GM18861 (cell line): ENCODE measurements around the gene MIA3.
A peak's percentile ranks its signal among the peaks of the same experiment; 100 is the strongest.
"Not testable (repeated sequence)": the region's sequence is repeated elsewhere in the genome, so short reads cannot be mapped to it uniquely, and the experiment has no call there.

Experiments
- ATAC-seq: cut with Tn5 transposase; IDR thresholded peaks from one replicate; pipeline ENCODE4 v1.9.1; 2021; ENCODE audit not compliant: unreplicated experiment

The MIA3 gene

DNA sequence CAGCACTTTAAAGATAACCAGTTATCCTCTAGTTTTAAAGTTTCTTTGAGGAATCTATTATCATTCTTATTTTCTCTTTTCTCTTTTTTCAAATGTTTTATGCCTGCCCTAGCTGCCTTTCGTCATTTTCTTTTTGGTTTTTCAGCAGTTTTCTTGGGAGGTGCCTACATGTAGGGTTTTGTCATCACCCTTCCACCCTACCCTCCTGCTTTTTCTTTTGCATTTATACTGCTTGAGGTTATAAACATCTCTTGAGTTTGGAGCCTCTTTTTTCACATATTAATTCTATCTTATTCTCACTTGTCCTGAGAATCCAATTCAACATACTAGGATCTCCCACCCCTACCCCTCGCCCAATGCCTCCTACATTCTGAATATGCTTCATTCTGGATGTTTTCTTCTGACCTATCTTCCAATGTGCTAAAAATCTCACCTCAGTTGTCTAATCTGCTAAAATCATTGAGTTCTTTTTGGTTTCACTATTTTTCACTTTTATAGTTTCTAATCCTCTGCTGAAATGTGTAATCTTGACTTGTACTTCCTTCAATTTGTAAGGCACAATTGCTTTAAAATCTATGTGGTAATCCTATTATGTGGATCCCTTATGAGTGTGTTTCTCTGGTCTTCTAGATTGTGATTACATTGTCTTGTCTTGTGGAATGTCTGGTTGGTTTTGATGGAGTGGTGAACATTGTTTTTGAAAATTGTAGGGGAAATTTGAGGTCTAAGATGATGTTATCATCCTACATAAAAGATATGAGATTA is 38.7 kb downstream of the MIA3 start:
- no peak for ATAC-seq

GRCh38 chr1:222657899-222658298 is 40.0 kb downstream of the MIA3 start:
- ATAC-seq: no peak

- ATAC-seq: no peak
These were observed 45.6 kb downstream of the MIA3 start for GRCh38 chr1:222663431-222663934.

- no peak for ATAC-seq
These were observed 48.1 kb downstream of the MIA3 start for GRCh38 chr1:222665964-222666363.

- ATAC-seq: not testable (repeated sequence)
These were observed 50.3 kb downstream of the MIA3 start for GRCh38 chr1:222668184-222668583.

DNA sequence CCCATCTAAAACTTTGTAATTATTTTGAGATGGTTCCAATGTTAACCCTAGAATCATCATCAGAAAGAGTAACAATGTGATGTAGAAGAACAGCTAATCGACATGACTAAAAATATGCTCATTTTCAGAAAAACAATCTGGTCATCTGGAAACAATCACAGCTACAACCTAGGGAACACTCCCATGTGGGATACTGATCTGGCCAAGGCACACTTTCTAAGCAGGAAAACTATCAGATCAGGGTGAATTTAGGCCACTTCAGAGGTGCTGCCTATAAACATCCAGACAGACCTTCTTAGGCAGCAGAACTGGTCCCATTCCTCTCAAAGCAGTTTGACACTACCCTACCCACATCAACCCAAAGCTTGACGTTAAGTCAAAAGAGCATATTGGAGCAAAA is 51.2 kb downstream of the MIA3 start:
- ATAC-seq: not testable (repeated sequence)

- ATAC-seq: no peak
These were observed 52.2 kb downstream of the MIA3 start for GRCh38 chr1:222670110-222670509.

DNA sequence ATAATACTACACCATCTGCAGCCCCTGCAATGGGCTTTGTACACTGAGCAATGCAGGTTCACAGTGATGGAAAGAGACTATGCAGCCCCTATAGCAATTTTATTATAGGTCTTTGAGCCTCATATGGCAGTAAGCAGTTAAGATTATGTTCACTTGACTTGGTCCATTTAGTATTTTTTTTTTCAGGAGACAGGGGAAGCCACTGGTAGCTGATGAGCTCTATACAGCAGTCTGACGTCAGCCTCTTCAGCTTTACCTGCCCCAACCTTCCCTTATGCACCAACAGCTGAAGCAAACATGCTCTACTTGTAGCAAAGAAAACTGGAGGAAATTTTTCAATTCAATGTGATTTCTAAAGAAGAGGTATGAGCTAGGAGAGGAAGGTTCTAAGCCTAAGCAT is 62.2 kb downstream of the MIA3 start:
- no peak for ATAC-seq

DNA sequence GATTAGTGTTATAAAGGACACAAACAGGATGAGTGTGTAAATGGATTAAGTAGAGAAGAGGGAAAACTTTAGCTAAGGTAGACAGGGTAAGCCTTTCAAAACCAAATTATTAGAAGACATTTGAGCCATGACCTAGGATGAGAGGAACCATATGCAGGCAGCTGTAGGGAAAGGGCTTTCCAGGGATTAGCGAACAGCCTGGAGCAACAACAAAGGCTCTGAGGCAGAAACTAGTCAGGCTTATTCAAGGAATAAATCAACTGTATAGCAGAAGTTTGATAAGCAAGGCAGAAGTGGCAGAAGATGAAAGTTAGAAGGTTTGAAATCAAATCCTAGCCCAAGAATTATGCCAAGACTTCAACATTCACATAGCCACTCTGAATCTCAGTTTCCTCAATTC is 73.1 kb downstream of the MIA3 start:
- ATAC-seq: no peak

- no peak for ATAC-seq
These were observed 77.0 kb downstream of the MIA3 start for GRCh38 chr1:222694927-222695326.

DNA sequence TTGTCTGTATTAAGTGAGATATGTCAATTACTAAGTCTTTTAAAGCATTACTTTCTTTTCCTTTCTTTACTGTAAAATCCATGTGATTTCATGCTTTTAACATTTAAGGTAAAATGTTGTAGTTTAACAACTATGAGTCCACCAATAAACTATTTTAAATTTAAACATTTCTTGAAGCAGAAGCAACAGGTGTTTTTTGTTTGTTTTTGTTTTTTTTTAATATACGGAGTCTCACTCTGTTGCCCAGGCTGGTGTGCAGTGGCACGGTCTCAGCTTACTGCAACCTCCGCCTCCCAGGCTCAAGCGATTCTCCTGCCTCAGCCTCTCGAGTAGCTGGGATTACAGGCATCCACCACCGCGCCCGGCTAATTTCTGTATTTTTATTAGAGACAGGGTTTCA is 78.8 kb downstream of the MIA3 start:
- ATAC-seq: no peak

DNA sequence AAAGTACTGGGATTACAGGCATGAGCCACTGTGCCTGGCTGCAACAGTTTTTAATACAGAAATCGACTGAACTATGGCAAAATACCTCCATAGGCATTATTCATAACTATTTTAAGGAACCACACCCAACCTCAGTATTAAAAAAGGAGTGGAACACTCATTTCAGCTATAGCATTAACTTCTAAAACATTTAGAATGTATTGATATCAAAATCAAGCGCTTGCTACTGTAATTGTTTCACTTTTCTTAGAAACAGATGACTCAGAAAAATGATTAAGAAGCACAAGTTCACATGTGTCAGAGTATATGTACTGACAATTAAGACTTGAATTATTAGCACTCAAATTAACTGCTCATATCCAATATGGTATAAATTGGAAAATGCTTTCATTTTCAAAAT is 79.3 kb downstream of the MIA3 start:
- ATAC-seq: no peak

- ATAC-seq: no peak
These were observed 79.9 kb downstream of the MIA3 start for GRCh38 chr1:222697826-222698225.

DNA sequence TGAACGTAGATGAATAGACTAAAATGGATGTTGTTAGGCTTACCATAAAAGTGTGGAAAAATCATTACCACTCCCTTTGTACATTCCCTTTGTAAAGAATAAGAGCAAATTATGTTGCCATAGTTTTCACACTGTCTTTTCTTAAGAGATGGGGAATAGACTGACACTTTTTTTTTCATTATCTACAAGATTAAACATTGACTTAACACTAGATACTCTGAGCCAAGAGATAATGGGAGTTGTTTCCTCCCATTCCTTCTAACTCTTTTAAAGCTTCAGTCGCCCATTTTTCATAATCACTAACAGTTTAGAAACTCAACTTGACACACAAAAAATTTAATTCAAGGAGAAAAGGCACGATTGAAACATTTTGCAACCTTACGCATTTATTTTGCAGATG is 84.3 kb downstream of the MIA3 start:
- no peak for ATAC-seq

DNA sequence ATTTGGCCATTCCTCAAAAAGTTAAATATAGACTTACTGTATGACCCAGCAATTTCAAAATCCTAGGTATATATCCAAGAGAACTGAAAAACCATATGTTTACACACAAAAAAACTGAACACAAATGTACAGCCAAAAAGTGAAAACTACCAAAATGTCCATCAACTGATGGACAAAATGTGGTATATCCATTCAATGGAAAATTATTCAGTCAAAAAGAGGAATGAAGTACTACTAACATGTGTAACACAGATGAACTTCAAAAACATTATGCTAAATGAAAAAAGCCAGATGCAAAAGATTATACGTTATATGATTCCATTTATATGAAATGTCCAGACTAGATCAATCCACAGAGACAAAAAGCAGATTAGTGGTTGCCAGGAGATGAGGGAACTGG is 86.4 kb downstream of the MIA3 start:
- ATAC-seq: no peak

- no peak for ATAC-seq
These were observed 88.9 kb downstream of the MIA3 start for GRCh38 chr1:222706815-222707214.

- no peak for ATAC-seq
These were observed 91.8 kb downstream of the MIA3 start for GRCh38 chr1:222709700-222710153.

DNA sequence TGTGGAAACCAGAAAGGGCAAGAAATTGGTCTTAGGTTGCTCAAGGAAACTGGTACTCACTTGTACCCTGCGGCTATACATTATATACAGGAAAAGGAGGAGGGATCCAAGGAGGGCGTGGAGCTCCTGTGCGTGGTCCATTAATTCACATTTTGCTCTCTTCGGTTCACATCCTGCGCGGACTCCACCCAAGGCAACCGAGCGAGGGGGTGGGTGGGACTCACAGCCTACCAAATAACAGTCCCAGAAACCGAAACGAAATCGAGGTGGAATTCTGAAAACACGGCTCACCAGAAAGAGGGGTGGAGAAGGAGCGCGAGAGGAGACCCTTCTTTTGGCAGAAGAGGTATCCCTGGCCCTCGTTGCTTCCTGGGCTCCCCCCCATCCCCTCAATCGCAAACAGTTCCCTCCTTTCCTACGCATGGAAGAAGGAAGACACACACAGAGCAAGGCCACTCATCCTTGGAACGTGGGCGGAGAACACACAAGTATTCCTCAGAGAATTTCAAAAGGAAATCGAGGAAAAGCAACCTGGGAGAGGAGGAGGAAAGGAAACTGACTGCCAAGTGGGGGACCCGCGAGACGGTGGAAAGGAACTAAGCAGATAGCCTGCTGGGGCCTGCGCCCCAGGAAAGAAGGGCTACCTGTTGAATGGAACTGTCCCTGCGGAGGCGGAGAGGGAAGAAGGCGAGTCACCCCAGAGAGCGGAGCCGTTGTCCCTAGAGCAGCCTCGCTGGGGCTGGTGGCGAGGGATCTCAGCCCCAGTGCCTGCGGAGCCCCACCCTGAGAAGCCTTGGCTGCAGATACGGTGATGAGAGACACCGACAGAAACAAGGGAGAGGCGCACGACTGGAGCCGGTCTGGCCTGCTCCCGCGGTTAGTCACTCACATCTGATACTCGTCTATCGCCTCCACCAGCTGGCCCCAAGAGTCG is 93.7 kb downstream of the MIA3 start:
- ATAC-seq: peak; percentile 17

- peak; percentile 51 for ATAC-seq
These were observed 94.6 kb downstream of the MIA3 start, which contains the start of the genes AIDA and BROX for GRCh38 chr1:222712253-222713090. AIDA (minus strand) TSS chr1:222712491; CDS start chr1:222712317, 174 bp downstream. BROX (plus strand) TSS chr1:222712564; CDS start chr1:222715700, 3,136 bp downstream.

- peak; percentile 67 for ATAC-seq
These were observed 95.4 kb downstream of the MIA3 start for GRCh38 chr1:222713091-222713961.
